B cell (primary cell): ENCODE measurements around the gene TTPAL.

ENCODE experiments used
- EZH2 ChIP-seq: IDR thresholded peaks from 2 replicates; pipeline ENCODE4 v1.6.1; 2012; ENCODE audit warnings: borderline replicate concordance, low read depth, mild to moderate bottlenecking, moderate library complexity, low read length; ENCODE audit not compliant: insufficient read depth, poor library complexity, severe bottlenecking
- TF ChIP-seq, protein P1 (sequence below): fragments of 200-600 bp; IDR thresholded peaks from one replicate; pipeline ENCODE4 v1.8.0; 2022; ENCODE audit warnings: antibody characterized with exemption, mild to moderate bottlenecking

DNA sequence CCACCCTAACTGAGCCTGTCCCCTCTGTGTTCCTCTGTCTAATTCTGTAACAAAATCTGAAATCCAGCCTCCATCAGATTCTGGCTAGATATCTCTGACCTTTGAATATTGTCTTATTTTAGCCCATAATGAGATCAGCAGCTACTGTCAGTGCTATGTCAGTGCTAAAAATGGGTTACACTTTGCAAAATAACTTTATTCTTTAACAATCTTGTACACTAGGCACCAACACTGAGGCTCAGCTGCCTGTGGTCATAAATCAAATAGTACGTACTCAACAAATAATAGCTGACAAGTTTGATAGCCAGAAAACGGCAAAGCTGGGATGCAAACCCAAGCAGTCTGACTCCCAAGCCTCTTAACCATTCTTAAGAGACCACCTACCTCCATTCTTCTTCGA, 22.1 kb downstream of the TTPAL start:
- TF ChIP-seq EZH2 = no peak
- TF ChIP-seq, protein P1, sequence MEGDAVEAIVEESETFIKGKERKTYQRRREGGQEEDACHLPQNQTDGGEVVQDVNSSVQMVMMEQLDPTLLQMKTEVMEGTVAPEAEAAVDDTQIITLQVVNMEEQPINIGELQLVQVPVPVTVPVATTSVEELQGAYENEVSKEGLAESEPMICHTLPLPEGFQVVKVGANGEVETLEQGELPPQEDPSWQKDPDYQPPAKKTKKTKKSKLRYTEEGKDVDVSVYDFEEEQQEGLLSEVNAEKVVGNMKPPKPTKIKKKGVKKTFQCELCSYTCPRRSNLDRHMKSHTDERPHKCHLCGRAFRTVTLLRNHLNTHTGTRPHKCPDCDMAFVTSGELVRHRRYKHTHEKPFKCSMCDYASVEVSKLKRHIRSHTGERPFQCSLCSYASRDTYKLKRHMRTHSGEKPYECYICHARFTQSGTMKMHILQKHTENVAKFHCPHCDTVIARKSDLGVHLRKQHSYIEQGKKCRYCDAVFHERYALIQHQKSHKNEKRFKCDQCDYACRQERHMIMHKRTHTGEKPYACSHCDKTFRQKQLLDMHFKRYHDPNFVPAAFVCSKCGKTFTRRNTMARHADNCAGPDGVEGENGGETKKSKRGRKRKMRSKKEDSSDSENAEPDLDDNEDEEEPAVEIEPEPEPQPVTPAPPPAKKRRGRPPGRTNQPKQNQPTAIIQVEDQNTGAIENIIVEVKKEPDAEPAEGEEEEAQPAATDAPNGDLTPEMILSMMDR = no peak
